GM21367 (cell line): Measurements from ENCODE around the gene C20orf144.

Source experiments
- ATAC-seq: cut with Tn5 transposase; IDR thresholded peaks from one replicate; pipeline ENCODE4 v1.9.1; 2021; ENCODE audit not compliant: unreplicated experiment

Gene C20orf144

DNA sequence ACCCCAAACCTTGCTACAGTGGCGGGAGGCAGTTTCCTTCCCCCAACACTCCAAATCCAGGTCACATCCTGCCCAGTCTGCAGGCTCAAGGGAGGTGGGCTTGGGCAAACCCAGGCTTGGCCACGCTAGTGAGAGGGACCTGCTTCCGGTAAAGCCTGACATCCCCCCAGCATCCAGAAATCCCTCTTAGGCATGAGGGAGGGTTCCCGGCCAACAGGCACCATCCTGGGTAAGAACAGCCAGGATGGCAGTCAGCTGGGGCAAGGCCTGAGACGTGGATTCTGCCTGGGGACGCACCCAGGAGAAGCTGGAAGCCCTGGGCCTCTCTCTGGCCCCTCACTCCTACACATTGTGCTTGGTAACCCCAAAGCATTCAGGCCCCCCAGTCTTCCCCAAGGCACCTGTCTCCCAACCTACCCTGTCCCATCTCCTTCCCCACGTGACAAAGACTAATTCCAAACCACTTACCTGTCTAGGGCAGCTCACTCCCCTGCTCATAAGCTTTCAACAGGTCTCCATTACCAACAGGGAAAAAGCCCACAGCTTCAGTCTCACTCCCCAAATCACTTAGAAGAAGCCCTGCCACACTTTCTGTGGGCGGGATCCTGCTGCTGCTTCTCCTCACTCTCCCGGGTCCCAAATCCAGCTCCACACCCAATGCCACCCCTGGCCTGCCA is 2.1 kb downstream of the C20orf144 start:
- ATAC-seq, result no peak

DNA sequence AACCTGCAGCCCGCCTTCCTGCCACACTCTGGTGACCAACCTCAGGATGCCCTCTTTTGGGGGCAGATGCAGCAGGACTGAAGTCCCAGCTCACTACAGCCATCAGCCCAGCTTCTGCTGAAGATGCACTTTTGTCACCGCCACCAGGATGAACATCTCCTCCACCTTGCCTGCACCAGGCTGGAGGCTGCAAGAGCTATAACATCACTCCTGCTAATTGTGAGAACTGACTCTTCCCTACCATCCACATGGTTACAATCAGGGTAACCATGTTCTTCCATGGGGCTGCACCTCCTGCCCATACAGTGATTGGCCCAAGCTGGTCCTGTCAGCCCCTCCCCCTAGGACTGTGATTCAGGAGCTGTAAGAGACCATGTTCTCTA is 2.6 kb downstream of the C20orf144 start:
- no peak for ATAC-seq

DNA sequence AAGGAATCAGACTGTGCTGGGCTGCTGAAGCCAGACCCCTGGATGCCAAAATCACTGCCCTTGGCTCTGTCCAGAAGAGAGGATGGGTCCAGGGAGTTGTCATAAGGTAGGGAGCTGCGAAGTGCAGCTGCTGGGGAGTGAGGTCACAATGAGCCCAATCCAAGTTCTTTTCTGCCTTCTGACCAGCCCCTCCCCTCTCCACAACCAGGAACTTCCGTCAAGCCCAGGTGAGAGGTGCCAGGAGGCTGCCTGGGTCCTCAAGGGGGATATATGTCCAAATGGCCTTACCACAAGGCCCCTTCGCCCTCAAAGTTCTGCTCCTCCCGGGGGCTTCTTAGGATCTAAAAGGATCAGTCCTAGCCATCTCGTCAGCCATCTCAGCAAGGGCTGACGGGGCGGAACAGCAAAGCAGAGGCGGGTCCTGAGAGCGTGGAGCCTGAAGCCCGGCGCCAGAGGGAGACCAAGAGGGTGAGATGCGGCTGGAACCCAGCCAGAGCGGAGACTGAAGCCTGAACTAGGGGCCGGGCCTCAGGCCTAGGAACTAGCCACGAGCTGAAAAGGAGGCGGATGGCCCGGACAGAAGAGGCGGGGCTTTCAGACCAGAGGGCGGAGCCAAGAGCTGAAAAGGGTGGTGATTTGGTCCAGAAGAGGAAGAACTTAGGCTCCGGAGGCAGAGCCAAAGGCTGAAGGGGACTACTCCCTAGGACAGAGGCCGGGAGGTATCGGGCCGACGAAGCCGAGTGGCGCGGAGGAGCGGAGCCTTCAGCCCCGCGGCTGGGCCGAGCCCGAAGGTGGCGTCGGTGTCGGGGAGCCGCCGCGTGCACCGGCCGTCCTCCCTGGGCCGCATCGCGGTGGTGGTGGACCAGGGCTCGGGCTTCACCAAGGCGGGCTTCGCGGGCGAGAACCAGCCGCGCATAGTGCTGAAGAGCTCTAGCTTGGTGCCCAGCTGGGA is 4.4 kb downstream of the C20orf144 start, which contains the start of gene ACTL10:
TSS of gene ACTL10 (plus strand) at position 651 of the 952 bp plus-strand sequence. CDS start 555 bp downstream, outside the sequence.
- ATAC-seq, result peak; percentile 59

DNA sequence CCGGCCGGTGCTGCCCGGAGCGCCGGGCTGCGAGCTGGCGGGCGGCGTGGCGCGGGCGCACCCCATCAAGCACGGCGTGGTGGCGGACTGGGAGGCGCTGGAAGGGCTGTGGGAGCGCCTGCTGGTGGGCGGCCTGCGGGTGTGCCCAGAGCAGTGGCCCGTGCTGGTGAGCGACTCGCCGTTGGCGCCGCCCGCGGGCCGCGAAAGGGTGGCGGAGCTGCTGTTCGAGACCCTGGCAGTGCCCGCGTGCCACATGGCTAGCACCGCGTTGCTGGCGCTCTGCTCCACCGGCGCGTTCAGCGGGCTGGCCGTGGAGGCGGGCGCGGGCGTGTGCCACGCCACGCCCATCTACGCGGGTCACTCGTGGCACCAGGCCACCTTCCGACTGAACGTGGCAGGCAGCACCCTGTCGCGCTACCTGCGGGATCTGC is 5.1 kb downstream of the C20orf144 start:
- no peak for ATAC-seq

DNA sequence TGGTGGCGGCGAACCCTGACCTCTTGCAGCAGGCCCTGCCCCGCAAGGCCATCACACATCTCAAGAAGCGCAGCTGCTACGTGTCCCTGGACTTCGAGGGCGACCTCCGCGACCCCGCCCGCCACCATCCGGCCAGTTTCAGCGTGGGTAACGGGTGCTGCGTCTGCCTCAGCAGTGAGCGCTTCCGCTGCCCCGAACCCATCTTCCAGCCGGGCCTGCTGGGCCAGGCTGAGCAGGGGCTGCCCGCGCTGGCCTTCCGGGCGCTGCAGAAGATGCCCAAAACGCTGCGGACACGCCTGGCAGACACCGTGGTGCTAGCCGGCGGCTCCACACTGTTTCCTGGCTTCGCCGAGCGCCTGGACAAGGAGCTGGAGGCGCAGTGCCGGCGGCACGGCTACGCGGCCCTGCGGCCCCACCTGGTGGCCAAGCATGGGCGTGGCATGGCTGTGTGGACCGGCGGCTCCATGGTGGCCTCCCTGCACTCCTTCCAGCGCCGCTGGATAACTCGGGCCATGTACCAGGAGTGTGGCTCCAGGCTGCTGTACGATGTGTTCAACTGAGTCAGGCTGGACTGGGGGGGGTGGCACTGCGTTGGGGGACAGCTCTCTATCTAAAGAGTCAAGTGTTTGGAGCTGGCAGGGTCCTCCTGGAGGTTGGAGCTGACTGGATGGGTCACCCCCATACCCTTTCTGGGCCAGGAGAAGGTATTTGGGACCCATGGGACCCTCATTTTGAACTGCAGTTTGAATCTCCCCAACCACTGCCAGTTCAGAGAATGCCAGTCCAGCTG is 5.7 kb downstream of the C20orf144 start:
- no peak for ATAC-seq

DNA sequence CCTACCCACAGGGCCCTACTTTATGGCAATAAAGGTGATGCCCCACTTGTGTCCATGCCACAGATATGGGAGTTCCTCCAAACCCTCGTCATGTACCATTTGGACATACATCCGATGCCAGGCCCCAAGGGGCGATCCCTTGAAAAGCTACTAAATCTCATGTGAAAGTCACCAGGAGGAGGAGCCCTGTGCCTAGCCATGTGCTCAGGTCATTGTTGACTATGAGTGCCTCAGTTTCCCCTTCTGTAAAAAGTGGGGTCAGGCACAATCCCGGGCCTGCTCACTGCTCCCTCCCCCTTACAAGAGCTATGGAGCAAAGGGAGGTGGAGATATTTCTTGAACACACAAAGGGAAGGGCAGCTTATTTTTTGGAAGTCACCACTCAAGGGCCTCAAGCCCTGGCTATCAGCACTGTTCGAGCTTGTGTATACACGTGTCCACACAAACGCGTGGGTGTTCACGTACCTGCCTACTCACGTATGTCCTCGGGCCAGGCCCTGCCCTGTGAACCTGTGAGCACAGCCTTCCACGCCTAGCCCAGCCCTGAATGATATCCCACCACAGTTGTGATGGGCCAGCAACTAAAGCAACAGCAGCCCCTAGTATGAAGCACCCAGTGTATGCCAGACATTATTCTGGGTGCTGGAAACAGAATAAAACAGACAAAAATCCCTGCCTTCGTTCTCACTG is 6.5 kb downstream of the C20orf144 start:
- no peak for ATAC-seq

DNA sequence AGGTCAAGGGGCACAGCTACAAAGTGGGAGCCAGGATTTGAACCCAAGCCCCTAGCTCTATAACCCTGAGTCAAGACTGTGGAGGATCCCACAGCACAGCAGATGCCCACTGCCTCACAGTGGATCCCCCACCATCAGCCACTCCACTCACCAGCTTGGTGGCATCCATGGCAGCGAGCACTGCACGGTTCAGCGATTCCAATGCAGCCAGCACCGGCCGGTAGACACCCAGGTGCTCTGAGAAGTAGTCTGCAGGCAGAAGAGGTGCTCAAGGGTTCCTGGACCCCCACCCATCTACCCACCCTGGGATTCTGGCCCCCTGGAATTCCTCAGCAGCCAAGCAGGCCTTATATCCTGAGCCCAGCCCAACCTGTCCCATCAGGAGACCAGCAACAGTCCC is 7.1 kb downstream of the C20orf144 start:
- no peak for ATAC-seq

DNA sequence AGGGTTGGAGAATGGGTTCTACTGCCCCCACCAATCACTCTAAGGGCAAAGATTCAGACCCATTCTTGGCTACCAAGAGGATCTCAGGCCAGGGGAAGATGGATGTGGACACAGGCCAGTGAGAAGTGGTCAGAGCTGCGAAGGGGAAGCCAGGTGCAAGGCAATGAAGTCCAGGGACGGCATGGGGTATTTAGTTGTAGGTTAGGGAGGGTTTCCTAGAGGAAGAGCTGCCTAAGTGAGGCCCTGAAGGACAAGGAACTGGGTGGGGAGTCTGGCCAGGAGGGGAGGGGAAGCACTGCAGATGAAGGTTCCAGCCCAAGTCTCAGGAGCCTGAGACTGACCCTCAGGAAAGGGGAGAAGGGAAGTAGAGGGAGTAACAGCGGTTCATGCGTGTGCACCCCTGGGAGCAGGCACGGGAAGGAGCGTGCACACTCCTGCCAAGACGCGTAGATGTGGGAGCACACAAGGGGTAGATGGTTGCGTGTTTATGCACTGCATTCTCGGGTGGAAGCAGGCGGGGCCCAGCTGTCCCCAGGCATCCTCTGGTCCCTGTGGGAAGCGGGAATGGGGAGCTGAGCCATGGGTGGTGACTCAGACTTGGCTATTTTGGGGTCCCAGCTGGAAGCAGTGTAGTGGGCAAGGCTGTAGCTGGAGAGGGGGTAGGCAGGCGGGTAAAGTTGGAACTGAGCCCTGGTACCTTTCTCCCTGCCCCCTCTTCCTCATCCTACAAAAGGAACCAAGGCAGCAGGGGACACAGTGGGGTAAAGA is 7.9 kb downstream of the C20orf144 start:
- ATAC-seq, result no peak

DNA sequence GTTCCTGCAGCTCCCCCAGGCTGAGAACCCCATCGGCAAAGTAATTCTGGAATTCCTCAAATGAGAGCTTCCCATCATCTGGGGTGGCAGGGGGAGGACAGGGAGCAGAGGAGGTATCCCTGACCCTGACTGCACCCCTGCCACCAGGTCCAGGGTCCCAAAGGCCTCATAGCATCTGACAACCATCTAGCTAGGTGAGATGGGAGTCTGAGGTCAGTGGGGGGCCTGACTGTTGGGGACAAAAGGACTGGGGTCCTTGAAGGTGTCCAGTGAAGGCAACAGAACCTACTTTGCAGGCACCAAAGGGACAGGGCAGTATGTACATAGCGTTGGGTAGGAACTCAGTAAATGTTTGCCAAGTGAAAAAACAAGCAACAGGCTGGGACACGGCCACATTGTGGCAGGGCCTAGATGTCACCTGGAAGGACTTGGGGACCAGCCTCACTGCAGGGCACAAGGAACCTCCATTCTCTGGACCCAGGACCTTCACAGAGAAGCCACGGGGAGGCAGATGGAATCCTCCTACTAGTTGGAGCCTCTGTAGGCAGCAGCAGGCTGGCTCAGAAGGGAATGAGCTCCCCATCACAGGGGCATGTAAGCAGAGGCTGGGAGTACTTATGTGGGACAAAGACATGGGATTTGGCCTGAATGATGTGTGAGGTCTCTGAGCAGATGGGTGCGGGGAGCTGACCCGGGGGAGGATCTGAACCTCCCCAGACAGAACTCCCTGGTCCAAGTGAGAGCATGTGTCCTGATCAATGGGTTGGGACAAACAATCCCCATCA is 8.8 kb downstream of the C20orf144 start:
- ATAC-seq, result no peak

DNA sequence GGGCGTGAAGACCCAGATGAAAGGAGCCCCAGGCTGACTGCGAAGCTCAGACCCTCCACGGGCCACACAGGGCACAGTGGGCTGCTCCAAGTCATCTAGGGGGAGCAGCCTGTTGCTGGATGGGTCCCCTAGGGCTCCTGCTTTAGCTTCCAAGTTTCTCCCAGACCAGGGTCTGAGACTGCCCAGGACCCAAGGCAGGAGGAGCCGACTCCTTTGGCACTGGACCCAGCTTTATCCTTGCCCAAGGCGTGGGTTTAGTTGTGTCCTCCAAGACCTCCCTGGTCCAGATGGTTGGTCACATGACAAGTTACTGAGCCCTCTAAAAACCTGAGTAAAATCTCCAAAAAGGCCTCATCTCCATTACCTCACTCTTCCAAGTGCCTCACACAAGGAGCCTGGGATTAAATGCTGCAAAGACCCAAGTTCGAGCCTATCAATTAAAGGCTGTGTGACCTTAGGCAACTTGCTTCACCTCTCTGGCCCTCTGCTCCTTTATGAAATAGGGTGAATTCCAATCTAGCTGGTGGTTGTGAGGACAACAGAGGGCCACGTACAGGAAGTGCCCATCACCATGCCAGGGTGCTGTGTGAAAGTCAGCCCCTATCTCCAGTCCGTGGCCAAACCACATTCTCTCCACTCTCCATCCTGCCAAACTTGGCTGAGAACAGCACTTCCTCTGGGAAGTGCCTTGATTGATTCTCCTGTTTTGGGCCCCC is 9.6 kb downstream of the C20orf144 start:
- no peak for ATAC-seq

DNA sequence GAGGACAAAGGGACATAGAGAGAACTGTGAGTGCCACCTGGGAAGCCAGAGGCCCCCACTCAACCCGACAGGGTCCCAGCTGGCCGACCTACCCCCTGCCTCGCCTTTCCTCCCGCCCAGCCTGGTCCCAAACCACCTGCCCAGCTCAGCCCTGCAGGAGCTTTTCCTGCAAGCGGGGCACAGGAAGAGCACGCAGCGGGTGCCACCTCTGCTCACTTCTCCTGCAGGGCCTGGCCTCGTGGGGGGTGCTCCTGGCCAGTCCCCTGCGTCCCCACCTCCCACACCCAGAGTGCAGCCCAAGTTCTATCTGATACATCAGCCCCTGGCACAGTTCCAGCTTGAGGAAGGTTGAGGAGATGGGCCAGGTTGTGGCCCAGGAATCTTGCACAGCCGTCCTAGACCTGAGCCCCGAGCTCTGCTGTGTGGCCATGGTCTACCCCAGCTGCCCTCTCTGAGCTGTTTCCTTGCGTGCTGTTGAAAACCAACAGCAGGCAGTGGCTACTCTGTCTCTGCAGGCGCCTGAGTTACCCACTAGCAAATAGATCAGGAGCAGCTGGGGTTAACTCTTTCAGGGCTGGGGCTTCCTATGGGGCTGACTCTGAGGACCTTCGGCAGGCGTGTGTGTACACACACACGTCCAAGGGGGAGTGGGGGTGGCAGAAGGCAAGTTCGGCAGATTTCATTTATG is 10.4 kb downstream of the C20orf144 start:
- no peak for ATAC-seq

DNA sequence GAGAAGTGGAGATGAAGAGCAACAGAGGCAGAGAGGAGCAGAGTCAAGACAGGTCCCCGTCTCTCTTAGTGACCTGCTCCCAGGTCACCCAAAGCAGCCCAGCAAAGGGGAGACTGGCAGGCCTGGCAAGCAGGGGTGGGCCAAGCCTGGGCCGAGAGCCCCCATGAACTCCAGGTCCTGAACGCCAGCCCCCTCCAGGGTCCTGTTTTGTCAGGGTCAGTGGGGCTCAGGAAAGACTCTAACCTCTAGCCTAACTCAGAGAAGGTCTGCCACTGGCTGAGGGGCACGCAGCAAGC is 10.9 kb downstream of the C20orf144 start:
- ATAC-seq, result no peak

DNA sequence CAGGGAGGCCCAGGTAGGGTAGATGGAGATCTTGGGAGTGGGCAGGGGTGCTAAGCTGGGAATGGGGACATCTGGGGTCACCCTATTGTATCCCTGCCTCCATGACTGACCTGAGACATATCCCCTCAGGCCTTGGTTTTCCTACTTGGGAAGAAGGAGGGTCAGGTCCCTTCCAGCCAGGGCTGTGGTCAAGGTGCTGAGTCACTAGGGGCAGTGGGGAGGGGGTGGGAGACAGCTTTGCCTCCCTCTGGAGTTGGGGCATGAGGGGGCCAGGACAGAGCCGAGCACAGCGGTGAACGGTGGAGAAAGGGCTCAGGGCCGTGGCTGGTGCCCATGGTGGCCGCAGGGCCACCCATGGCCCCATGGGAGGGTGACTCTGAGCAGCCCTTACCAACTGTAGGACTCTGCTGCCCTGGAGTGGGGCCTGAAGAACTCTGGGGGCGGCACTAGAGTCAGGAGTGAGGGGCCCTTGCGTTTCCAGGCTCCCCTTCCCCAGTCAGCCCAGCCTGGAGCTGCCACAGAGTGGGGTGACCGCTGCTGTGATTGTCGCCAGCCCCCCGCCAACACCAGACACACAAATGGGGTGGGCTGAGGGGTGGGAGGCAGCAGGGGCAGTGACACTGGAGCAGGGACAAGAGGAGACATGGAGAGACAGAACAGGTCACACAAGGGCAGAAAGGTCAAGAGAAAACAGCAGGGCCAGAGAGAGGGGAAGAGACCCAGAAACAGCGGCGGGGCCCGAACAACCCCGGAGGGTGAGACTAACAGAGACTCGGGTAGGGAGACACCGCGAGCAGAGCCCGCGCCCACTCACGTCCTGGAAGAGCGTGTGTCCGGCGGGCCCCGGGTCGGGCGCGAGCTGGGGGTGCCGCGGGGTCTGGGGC is 11.5 kb downstream of the C20orf144 start:
- ATAC-seq, result no peak

DNA sequence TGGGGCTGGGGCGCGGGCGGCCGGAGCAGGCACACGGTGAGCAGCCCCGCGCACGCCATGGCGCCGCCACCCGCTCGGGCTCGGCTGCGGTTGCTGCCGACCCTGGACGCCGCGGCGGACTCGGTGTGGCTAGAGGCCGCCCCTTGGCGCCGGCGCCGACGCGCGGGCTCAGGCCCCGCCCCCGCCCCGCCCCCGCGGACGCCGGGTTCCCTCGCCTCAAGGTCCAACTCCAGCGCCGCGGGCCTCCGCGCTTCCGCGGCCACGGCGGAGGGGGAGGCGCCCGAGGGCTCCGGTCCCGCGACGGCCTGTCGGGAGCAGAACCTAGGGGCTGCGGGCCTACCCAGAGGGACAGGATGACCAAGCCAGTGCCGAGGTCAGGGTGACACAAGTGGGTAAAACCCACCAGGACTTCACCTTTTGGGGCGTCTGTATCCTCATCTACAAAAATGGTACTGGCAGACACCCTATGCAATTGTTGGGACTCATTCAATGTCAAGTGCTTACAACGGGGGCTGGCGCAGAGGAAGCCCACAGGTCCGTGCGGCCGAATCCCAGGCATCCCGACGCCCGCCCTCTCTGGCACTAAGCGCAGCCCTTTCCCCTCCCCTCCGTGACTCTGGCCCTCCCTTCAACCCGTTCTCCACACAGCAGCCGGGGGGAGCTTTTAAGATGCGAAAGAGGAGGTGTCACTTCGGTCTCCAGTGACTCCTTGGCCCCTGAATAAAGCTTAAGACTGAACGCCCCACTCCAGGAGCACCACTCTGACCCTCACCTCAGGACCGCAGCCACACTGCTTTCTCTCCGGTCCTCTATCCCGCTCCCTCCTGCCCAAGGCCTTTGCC is 12.4 kb downstream of the C20orf144 start, which contains the start of gene NECAB3:
TSS of gene NECAB3 (minus strand) at position 135 of the 842 bp plus-strand sequence. CDS start at position 59, 76 bp downstream.
- ATAC-seq, result no peak

DNA sequence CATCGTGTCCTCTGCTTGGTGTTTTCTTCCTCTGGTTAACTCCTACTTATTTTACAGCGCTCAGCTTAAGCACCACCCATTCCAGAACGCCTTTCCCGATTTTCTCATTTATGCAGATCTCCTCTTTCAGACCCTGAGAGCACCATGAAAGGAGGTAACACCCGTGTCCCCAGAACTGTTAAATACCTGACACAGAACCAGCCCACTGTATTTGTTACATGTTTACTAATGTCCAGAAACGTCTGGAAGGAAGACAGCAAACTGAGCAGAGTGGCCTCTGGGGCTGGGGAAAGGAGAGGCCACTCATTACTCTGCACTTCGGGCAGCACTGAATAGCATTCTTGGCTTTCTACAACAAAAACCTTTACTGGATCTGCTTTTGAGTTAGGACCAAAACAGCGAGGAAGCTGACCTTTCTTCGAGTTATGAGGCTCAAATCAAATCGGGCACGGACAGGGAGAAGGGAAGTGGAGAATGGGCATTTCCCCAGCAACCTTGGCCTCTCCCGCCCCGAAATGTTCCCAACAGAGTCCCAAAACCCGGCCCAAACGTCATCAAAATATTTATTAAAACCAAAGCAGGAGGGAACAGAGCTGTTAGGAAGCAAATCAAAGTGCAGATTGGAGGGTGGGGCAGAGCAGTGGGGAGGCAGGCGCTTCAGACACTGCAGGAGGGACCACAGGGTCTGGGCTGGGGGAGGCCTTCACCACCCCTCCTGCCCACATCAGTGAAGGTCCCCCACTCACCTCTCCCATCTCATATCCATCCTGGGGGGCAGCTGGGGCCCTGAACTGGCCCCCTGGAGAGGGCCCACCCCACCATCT is 13.2 kb downstream of the C20orf144 start:
- ATAC-seq, result no peak
